Right lobe of liver (tissue), 6 donors: Measurements from ENCODE around the gene TOR2A. TPM values are rescaled to one million over a fixed set of nuclear protein-coding genes. Genes with fewer than 3 reads are reported as not detected.

Source experiments
- ATAC-seq, 4 donors: fragments of 200-7000 bp; cut with Tn5 transposase; one replicate each; pipeline ENCODE4 v1.9.1; 2020; ENCODE audit warnings: mild to moderate bottlenecking in 4 of 4, moderate library complexity in 4 of 4
- DNase-seq, 3 donors: peaks; one replicate each; pipeline ENCODE4 v3.0.0-alpha.2; 2020
- H3K27ac ChIP-seq, 3 donors: fragments of 200-600 bp; one replicate each; pipeline ENCODE4 v1.8.0; 2022
- H3K27me3 ChIP-seq, 2 donors: fragments of 200-600 bp; one replicate each; pipeline ENCODE4 v1.8.0; 2022
- H3K36me3 ChIP-seq, 4 donors: fragments of 200-600 bp; sonication (generic) in 1 of 4; one replicate each; pipeline versions ENCODE4 v1.5.1 to v1.8.0; 2017 to 2022; ENCODE audit warnings: control low read depth in 1 of 4
- H3K4me1 ChIP-seq, 4 donors: fragments of 200-600 bp; sonication (generic) in 1 of 4; one replicate each; pipeline versions ENCODE4 v1.5.1 to v1.8.0; 2017 to 2022; ENCODE audit warnings: control low read depth in 1 of 4
- H3K4me3 ChIP-seq, 3 donors: fragments of 200-600 bp; one replicate each; pipeline ENCODE4 v1.8.0; 2022
- H3K9me3 ChIP-seq, 4 donors: fragments of 200-600 bp; sonication (generic) in 1 of 4; one replicate each; pipeline versions ENCODE4 v1.5.1 to v1.8.0; 2017 to 2022; ENCODE audit warnings: control low read depth in 1 of 4
- CTCF ChIP-seq, 4 donors: fragments of 200-600 bp in 3 of 4; fragments of 450-650 bp in 1 of 4; IDR thresholded peaks; one replicate each; pipeline versions ENCODE4 v1.5.1 to v1.8.0; 2016 to 2022; ENCODE audit warnings: antibody characterized with exemption in 4 of 4, mild to moderate bottlenecking in 2 of 4
- POLR2A ChIP-seq: fragments of 450-650 bp; IDR thresholded peaks from one replicate; pipeline ENCODE4 v1.6.1; 2017; ENCODE audit warnings: antibody characterized with exemption, mild to moderate bottlenecking
- WGBS: methylation state at CpG from one replicate; pipeline ENCODE4 v1.1.6; 2018; ENCODE audit warnings: low coverage, low lambda C conversion rate; ENCODE audit not compliant: insufficient coverage; ENCODE audit errors: missing lambda C conversion rate; 5-methylcytosine and 5-hydroxymethylcytosine counted together
- intact Hi-C, 2 donors: fragments of 100-400 bp; cut with DNase I; formaldehyde crosslinking; loops; one replicate each; pipeline versions ENCODE4 v1.11.2 to v1.14.1; 2022
- total RNA-seq, 6 experiments: library from RNA; depleted of rRNA in 2 of 6; stranded (reverse); fragments of >200 nt in 2 of 6; fragmentation: NEBNext Ultra II Directional in 3 of 6; extraction: Animal tissue kit (Norgen Biotek cat#: 25700) in 3 of 6; gene quantifications; one replicate each; pipeline versions ENCODE4 v1.1.0 to v1.2.4, GENCODE V29; 2016 to 2023
- donor health status: DM: no; HTN: yes; CAD: no.
- donor health status: DM: no; HTN: no; CAD: no.
- donor health status: DM: no; HTN: no; CAD: no.
- donor health status: DM: no; HTN: yes; CAD: no.
- donor health status: DM: no; HTN: yes; CAD: no.

The TOR2A gene
- total RNA-seq, 6 experiments from 2014 or later, result 6.1 to 15.3 (median 7.7) TPM

GRCh38 chr9:127780126-127780885, 45.2 kb upstream of the TOR2A start:
- TF ChIP-seq POLR2A, result no peak
- TF ChIP-seq CTCF (IDR thresholded peaks at IDR 0.05), result no peak

GRCh38 chr9:127779136-127779981, 44.3 kb upstream of the TOR2A start:
- 51% methylated on average over 3 of the region's 17 CpGs for WGBS
- no peaks in the 10 kb centered on the region for H3K9me3 ChIP-seq
- peak; percentile 3 to 23 (median 9) for ATAC-seq
- no peaks in the 10 kb centered on the region for H3K27me3 ChIP-seq
- intact Hi-C loops, result loop anchor here in 1 of 2 donors (5.0 kb wide), 1 partner anchor 187 kb away; no protein-coding TSS in a partner anchor
- TF ChIP-seq CTCF (IDR thresholded peaks at IDR 0.05) (no peak), POLR2A (no peak)
- H3K4me1 ChIP-seq, result no peaks in the 10 kb centered on the region
- H3K27ac ChIP-seq, result peak overlapping the region; percentile 7 to 58 (median 47)
- H3K36me3 ChIP-seq, result no peaks in the 10 kb centered on the region
- H3K4me3 ChIP-seq, result no peak overlapping the region
- DNase-seq, result peak in 1 of 3 donors; percentile 58

More at GRCh38 chr9:127780126-127780885, 45.2 kb upstream of the TOR2A start:
- no peaks in the 10 kb centered on the region for H3K27me3 ChIP-seq
- no peak overlapping the region for H3K4me3 ChIP-seq
- 100% methylated on average over 1 of the region's 20 CpGs for WGBS
- intact Hi-C loops, result loop anchor here in 1 of 2 donors (2.0 kb wide), 1 partner anchor 40 kb away; no protein-coding TSS in a partner anchor
- H3K4me1 ChIP-seq, result no peaks in the 10 kb centered on the region
- H3K27ac ChIP-seq, result peak overlapping the region in 1 of 3 donors; percentile 33
- no peak for ATAC-seq
- H3K9me3 ChIP-seq, result no peaks in the 10 kb centered on the region
- peak in 1 of 3 donors; percentile 55 for DNase-seq
- no peaks in the 10 kb centered on the region for H3K36me3 ChIP-seq

- TF ChIP-seq CTCF (IDR thresholded peaks at IDR 0.05) (no peak), POLR2A (no peak)
- no peaks in the 10 kb centered on the region for H3K27me3 ChIP-seq
- no peaks in the 10 kb centered on the region for H3K4me1 ChIP-seq
- peak within 1 kb of the TSS; percentile 22 to 58 (median 47) for H3K27ac ChIP-seq
- H3K9me3 ChIP-seq, result no peaks in the 10 kb centered on the region
- intact Hi-C loops, result loop anchor here in 1 of 2 donors (5.0 kb wide), 1 partner anchor 186 kb away; no protein-coding TSS in a partner anchor
- WGBS, result 40% methylated on average over 9 of the region's 13 CpGs
- DNase-seq, result peak in 1 of 3 donors; percentile 64
- no peaks in the 10 kb centered on the region for H3K36me3 ChIP-seq
- ATAC-seq, result peak; percentile 13 to 52 (median 32)
- peak within 1 kb of the TSS in 1 of 3 donors; percentile 14 for H3K4me3 ChIP-seq
These were observed 43.4 kb upstream of the TOR2A start, which contains the start of gene SH2D3C for GRCh38 chr9:127778280-127779135. Gene SH2D3C (minus strand): TSS chr9:127778666. CDS start chr9:127778627, 39 bp downstream.
